Ectodermal cell (in vitro differentiated cells): ENCODE data around the gene OR10H4. TPM values are rescaled to one million over a fixed set of nuclear protein-coding genes. Genes with fewer than 3 reads are reported as not detected.
"Not testable (repeated sequence)": the region's sequence is repeated elsewhere in the genome, so short reads cannot be mapped to it uniquely, and the experiment has no call there.

Experiments
- H3K27ac ChIP-seq: 2 replicates; pipeline ENCODE4 v1.7.0; 2013; ENCODE audit warnings: mild to moderate bottlenecking, low read depth, low read length; ENCODE audit not compliant: insufficient read depth, poor library complexity, severe bottlenecking
- H3K27me3 ChIP-seq: 2 replicates; pipeline ENCODE4 v1.7.0; 2013; ENCODE audit warnings: mild to moderate bottlenecking, low read length; ENCODE audit not compliant: insufficient read depth, control insufficient read depth, poor library complexity, severe bottlenecking
- H3K36me3 ChIP-seq: one replicate; pipeline ENCODE4 v1.7.0; 2013; ENCODE audit warnings: low read length; ENCODE audit not compliant: control insufficient read depth, insufficient read depth
- H3K4me1 ChIP-seq: one replicate; pipeline ENCODE4 v1.7.0; 2013; ENCODE audit warnings: low read length; ENCODE audit not compliant: control insufficient read depth, insufficient read depth
- H3K4me3 ChIP-seq: 2 replicates; pipeline ENCODE4 v1.7.0; 2013; ENCODE audit warnings: low read depth, low read length, control low read depth; ENCODE audit not compliant: insufficient read depth
- H3K9me3 ChIP-seq: 2 replicates; pipeline ENCODE4 v1.7.0; 2013; ENCODE audit warnings: mild to moderate bottlenecking, low read length, moderate library complexity; ENCODE audit not compliant: control insufficient read depth
- WGBS, 2 experiments: methylation state at CpG; one replicate each; pipeline ENCODE4 v1.1.7; 2013; ENCODE audit warnings: missing lambda C conversion rate in 2 of 2; 5-methylcytosine and 5-hydroxymethylcytosine counted together
- polyA plus RNA-seq, 4 experiments: library from polyadenylated mRNA; stranded (reverse); fragments of 50-300 nt; gene quantifications; one replicate each; pipeline ENCODE4 v1.2.3, GENCODE V29; 2013

Gene OR10H4
- not detected for polyA plus RNA-seq (2013, experiment 1 of 4)
- polyA plus RNA-seq (2013, experiment 2 of 4) = not detected
- polyA plus RNA-seq (2013, experiment 3 of 4) = not detected
- polyA plus RNA-seq (2013, experiment 4 of 4) = not detected

- no peaks in the 10 kb centered on the region for H3K27me3 ChIP-seq
- no peaks in the 10 kb centered on the region for H3K4me1 ChIP-seq
- peaks cover 3% of the 10 kb centered on the region for H3K9me3 ChIP-seq
- H3K27ac ChIP-seq = no peak within 1 kb of the TSS
- no peak within 1 kb of the TSS for H3K4me3 ChIP-seq
- no peaks in the 10 kb centered on the region for H3K36me3 ChIP-seq
Measured at GRCh38 chr19:15948223-15949058, at the start of gene OR10H4. Gene OR10H4, plus strand, starts transcription at chr19:15949008. Its CDS starts 0 bp downstream, at chr19:15949008.

GRCh38 chr19:15899561-15899960 lies 49.2 kb upstream of the OR10H4 start:
- not testable (repeated sequence) for H3K36me3 ChIP-seq, H3K27me3 ChIP-seq, H3K4me1 ChIP-seq, H3K4me3 ChIP-seq, H3K27ac ChIP-seq
- 89 to 90% methylated on average over 29 to 30 of the region's 30 CpGs for WGBS, 2 experiments
- peaks cover 14% of the 10 kb centered on the region for H3K9me3 ChIP-seq

- H3K36me3 ChIP-seq, H3K27me3 ChIP-seq, H3K4me3 ChIP-seq, H3K4me1 ChIP-seq, H3K27ac ChIP-seq: not testable (repeated sequence)
- H3K9me3 ChIP-seq = peaks cover 14% of the 10 kb centered on the region
- WGBS, 2 experiments = 79 to 81% methylated on average over 10 to 12 of the region's 15 CpGs
Measured at GRCh38 chr19:15900032-15900431, 48.8 kb upstream of the OR10H4 start.

GRCh38 chr19:15900504-15900903 lies 48.3 kb upstream of the OR10H4 start:
- Histone ChIP-seq H3K4me3 (no peak overlapping the region), H3K36me3 (no peaks in the 10 kb centered on the region), H3K9me3 (peaks cover 14% of the 10 kb centered on the region), H3K4me1 (no peaks in the 10 kb centered on the region), H3K27me3 (no peaks in the 10 kb centered on the region), H3K27ac (no peak overlapping the region)
- 82 to 85% methylated on average over 11 of the region's 11 CpGs for WGBS, 2 experiments

- H3K4me1 ChIP-seq = no peaks in the 10 kb centered on the region
- WGBS, 2 experiments = 81 to 82% methylated on average over 11 of the region's 11 CpGs
- H3K4me3 ChIP-seq = no peak overlapping the region
- H3K9me3 ChIP-seq = peaks cover 14% of the 10 kb centered on the region
- H3K36me3 ChIP-seq = no peaks in the 10 kb centered on the region
- no peak overlapping the region for H3K27ac ChIP-seq
- no peaks in the 10 kb centered on the region for H3K27me3 ChIP-seq
Measured at GRCh38 chr19:15902254-15902653, 46.6 kb upstream of the OR10H4 start.

- not testable (repeated sequence) for H3K27me3 ChIP-seq, H3K9me3 ChIP-seq, H3K36me3 ChIP-seq, H3K27ac ChIP-seq, H3K4me1 ChIP-seq, H3K4me3 ChIP-seq
- WGBS, 2 experiments = 86 to 87% methylated on average over 29 of the region's 29 CpGs
Measured at GRCh38 chr19:15902898-15903297, 45.9 kb upstream of the OR10H4 start.

- Histone ChIP-seq H3K27ac (no peak overlapping the region), H3K4me3 (no peak overlapping the region), H3K27me3 (no peaks in the 10 kb centered on the region), H3K36me3 (no peaks in the 10 kb centered on the region), H3K9me3 (peaks cover 9% of the 10 kb centered on the region), H3K4me1 (no peaks in the 10 kb centered on the region)
Measured at GRCh38 chr19:15905026-15905425, 43.8 kb upstream of the OR10H4 start.

- H3K9me3 ChIP-seq = peaks cover 11% of the 10 kb centered on the region
- WGBS, 2 experiments = 84 to 88% methylated on average over 41 to 44 of the region's 44 CpGs
- no peaks in the 10 kb centered on the region for H3K27me3 ChIP-seq
- no peak overlapping the region for H3K4me3 ChIP-seq
- H3K36me3 ChIP-seq = no peaks in the 10 kb centered on the region
- no peak overlapping the region for H3K27ac ChIP-seq
- H3K4me1 ChIP-seq = no peaks in the 10 kb centered on the region
Measured at GRCh38 chr19:15911599-15912235, 37.1 kb upstream of the OR10H4 start.

- H3K9me3 ChIP-seq = peaks cover 16% of the 10 kb centered on the region
- 74 to 77% methylated on average over 6 of the region's 6 CpGs for WGBS, 2 experiments
- no peaks in the 10 kb centered on the region for H3K36me3 ChIP-seq
- H3K27ac ChIP-seq = no peak overlapping the region
- H3K4me1 ChIP-seq = no peaks in the 10 kb centered on the region
- H3K4me3 ChIP-seq = no peak overlapping the region
- H3K27me3 ChIP-seq = no peaks in the 10 kb centered on the region
Measured at GRCh38 chr19:15913384-15913783, 35.4 kb upstream of the OR10H4 start.

GRCh38 chr19:15913830-15914229 lies 35.0 kb upstream of the OR10H4 start:
- H3K9me3 ChIP-seq = peaks cover 16% of the 10 kb centered on the region

More at GRCh38 chr19:15913830-15914229, 35.0 kb upstream of the OR10H4 start:
- Histone ChIP-seq H3K27ac (no peak overlapping the region), H3K36me3 (no peaks in the 10 kb centered on the region), H3K4me3 (no peak overlapping the region), H3K4me1 (no peaks in the 10 kb centered on the region), H3K27me3 (no peaks in the 10 kb centered on the region)
- 77 to 83% methylated on average over 8 of the region's 8 CpGs for WGBS, 2 experiments
